Measurements from ENCODE around the gene DENND4A.

DNA sequence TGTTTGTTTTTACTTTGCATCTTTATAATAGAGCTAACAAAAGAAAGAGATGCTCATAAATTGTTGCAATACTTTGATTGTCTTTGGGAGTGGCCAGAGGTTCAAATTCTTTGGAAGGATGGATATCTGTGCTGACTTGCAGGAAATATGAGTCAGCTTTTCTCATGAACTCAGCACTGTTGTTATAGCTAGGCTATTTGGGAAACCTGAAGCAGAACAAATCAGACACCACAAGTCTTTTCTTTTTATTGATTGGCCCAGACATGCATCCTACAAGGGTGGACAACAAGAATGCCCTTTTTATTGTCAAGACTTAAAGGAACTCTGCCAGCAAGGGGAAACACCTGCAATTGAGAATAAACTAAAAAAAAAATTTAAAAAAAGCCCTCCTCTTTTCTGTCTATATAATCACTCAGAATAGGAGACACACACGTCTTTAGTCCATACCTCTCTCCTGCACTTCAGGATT lies 4.6 kb upstream of the DENND4A start:
- TF ChIP-seq CTCF (IDR thresholded peaks at IDR 0.05), result no peak
- no peak for TF ChIP-seq POLR2A (IDR thresholded peaks at IDR 0.05)
- TF ChIP-seq POLR2AphosphoS5 (IDR thresholded peaks at IDR 0.05), result no peak
